HEK293T (cell line): ENCODE measurements around the gene RAB31.

Experiments used
- ARNT ChIP-seq: fragments of 450-650 bp; IDR thresholded peaks from 2 replicates; pipeline ENCODE4 v1.6.1; 2017; ENCODE audit warnings: mild to moderate bottlenecking
- BHLHE40 ChIP-seq: fragments of 450-650 bp; IDR thresholded peaks from 2 replicates; pipeline ENCODE4 v1.6.1; 2016; ENCODE audit warnings: mild to moderate bottlenecking, moderate library complexity, borderline replicate concordance
- ELF4 ChIP-seq: fragments of 450-650 bp; IDR thresholded peaks from 2 replicates; pipeline ENCODE4 v1.6.1; 2017; ENCODE audit warnings: antibody characterized with exemption
- FOXA1 ChIP-seq: fragments of 450-650 bp; IDR thresholded peaks from 2 replicates; pipeline ENCODE4 v1.6.1; 2016; ENCODE audit warnings: mild to moderate bottlenecking
- FOXK2 ChIP-seq: fragments of 450-650 bp; IDR thresholded peaks from 2 replicates; pipeline ENCODE4 v1.6.1; 2016; ENCODE audit warnings: mild to moderate bottlenecking
- FOXM1 ChIP-seq: fragments of 450-650 bp; IDR thresholded peaks from 2 replicates; pipeline ENCODE4 v1.6.1; 2017; ENCODE audit warnings: mild to moderate bottlenecking, borderline replicate concordance
- HDGF ChIP-seq: fragments of 450-650 bp; IDR thresholded peaks from 2 replicates; pipeline ENCODE4 v1.6.1; 2017; ENCODE audit warnings: antibody characterized with exemption, borderline replicate concordance
- L3MBTL2 ChIP-seq: fragments of 450-650 bp; conservative IDR thresholded peaks from 2 replicates; pipeline ENCODE4 v1.6.1; 2016; ENCODE audit warnings: mild to moderate bottlenecking
- LEF1 ChIP-seq: fragments of 450-650 bp; IDR thresholded peaks from 2 replicates; pipeline ENCODE4 v1.6.1; 2017; ENCODE audit warnings: mild to moderate bottlenecking, borderline replicate concordance
- NFRKB ChIP-seq: fragments of 450-650 bp; IDR thresholded peaks from 2 replicates; pipeline ENCODE4 v1.6.1; 2016; ENCODE audit warnings: mild to moderate bottlenecking, moderate library complexity
- SP1 ChIP-seq: fragments of 450-650 bp; IDR thresholded peaks from 2 replicates; pipeline ENCODE4 v1.6.1; 2017
- SUZ12 ChIP-seq: fragments of 450-650 bp; IDR thresholded peaks from 2 replicates; pipeline ENCODE4 v1.6.1; 2016; ENCODE audit warnings: mild to moderate bottlenecking
- ZNF384 ChIP-seq: fragments of 450-650 bp; IDR thresholded peaks from 2 replicates; pipeline ENCODE4 v1.6.1; 2016

- TF ChIP-seq ELF4, result no peak
- TF ChIP-seq SP1, result no peak
- no peak for TF ChIP-seq FOXM1
- TF ChIP-seq ARNT, result no peak
- no peak for TF ChIP-seq FOXA1
- no peak for TF ChIP-seq BHLHE40
- TF ChIP-seq NFRKB, result no peak
- no peak for TF ChIP-seq LEF1
- no peak for TF ChIP-seq ZNF384
- TF ChIP-seq SUZ12, result no peak
- TF ChIP-seq HDGF, result no peak
- TF ChIP-seq L3MBTL2, result no peak
- TF ChIP-seq FOXK2, result no peak
Observed at GRCh38 chr18:9910071-9910470, 202.0 kb downstream of the RAB31 start.
